Panc1 (cell line): ENCODE results near the gene EGR4. TPM values are rescaled to one million over a fixed set of nuclear protein-coding genes. Genes with fewer than 3 reads are reported as not detected.

Experiments
- ATAC-seq: fragments of 200-7000 bp; cut with Tn5 transposase; 2 replicates; pipeline ENCODE4 v1.9.1; 2020; ENCODE audit warnings: mild to moderate bottlenecking, moderate library complexity
- BruUV-seq: library from RNA; stranded (reverse); fragments of 400-500 nt; replicated peaks from 2 replicates; lab custom pipeline; 2021; lab: Mats Ljungman, UMichigan
- CTCF ChIA-PET: fragments of 300-600 bp; sonication (Branson Sonifier 250); formaldehyde crosslinking; loops from one replicate; lab custom pipeline; 2022; ENCODE audit warnings: antibody characterized with exemption; lab: Charles Lee
- POLR2A ChIA-PET: fragments of 300-600 bp; sonication (Branson Sonifier 250); formaldehyde crosslinking; loops from one replicate; lab custom pipeline; 2022; ENCODE audit warnings: antibody characterized with exemption; lab: Charles Lee
- DNase-seq: peaks from one replicate; pipeline ENCODE4 v3.0.0-alpha.2; 2010; ENCODE audit warnings: low read depth, low spot score
- H3K27ac ChIP-seq: 2 replicates; pipeline ENCODE4 v1.5.1; 2011; ENCODE audit warnings: mild to moderate bottlenecking, low read length, inconsistent platforms
- H3K27me3 ChIP-seq: fragments of 200-500 bp; sonication (Bioruptor generic); 2 replicates; pipeline ENCODE4 v1.6.0; 2014; ENCODE audit warnings: low read length, inconsistent platforms; ENCODE audit not compliant: control insufficient read depth, insufficient read depth
- H3K36me3 ChIP-seq: fragments of 200-500 bp; sonication (Bioruptor generic); 2 replicates; pipeline ENCODE4 v1.5.1; 2014; ENCODE audit warnings: inconsistent platforms, mild to moderate bottlenecking, low read length, moderate library complexity; ENCODE audit not compliant: control insufficient read depth, insufficient read depth
- H3K4me1 ChIP-seq: 2 replicates; pipeline ENCODE4 v1.5.1; 2011; ENCODE audit warnings: inconsistent platforms, mild to moderate bottlenecking, low read length, moderate library complexity; ENCODE audit not compliant: control insufficient read depth, insufficient read depth
- H3K4me3 ChIP-seq, 2 experiments: 2 replicates each; pipeline ENCODE4 v1.5.1; 2011 to 2012; ENCODE audit warnings: low read depth in 2 of 2, low read length in 2 of 2, mild to moderate bottlenecking in 2 of 2, inconsistent platforms in 1 of 2, moderate library complexity in 1 of 2
- H3K9me3 ChIP-seq: fragments of 200-500 bp; sonication (Bioruptor generic); 2 replicates; pipeline ENCODE4 v1.5.1; 2014; ENCODE audit warnings: low read depth, mild to moderate bottlenecking, inconsistent platforms, low read length, moderate library complexity; ENCODE audit not compliant: control insufficient read depth, insufficient read depth
- POLR2AphosphoS5 ChIP-seq: IDR thresholded peaks from 2 replicates; pipeline ENCODE4 v1.6.1; 2012; ENCODE audit warnings: mild to moderate bottlenecking, low read depth, low read length, moderate library complexity
- SIN3A ChIP-seq: IDR thresholded peaks from 2 replicates; pipeline ENCODE4 v1.6.1; 2012; ENCODE audit warnings: low read depth, mild to moderate bottlenecking, low read length, moderate library complexity, borderline replicate concordance; ENCODE audit not compliant: insufficient read depth
- TCF7L2 ChIP-seq: IDR thresholded peaks from 2 replicates; pipeline ENCODE4 v1.6.1; 2011; ENCODE audit warnings: mild to moderate bottlenecking, low read depth, low read length, inconsistent platforms
- in situ Hi-C: cut with HindIII; loops from 2 replicates; pipeline ENCODE4 v1.10.0; 2016; ENCODE audit warnings: low sequenced_read_pairs, low pct_unique_long_range_greater_than_20kb
- intact Hi-C: fragments of 100-400 bp; cut with micrococcal nuclease; formaldehyde crosslinking; loops from one replicate; pipeline ENCODE4 v1.10.0; 2022; ENCODE audit not compliant: unreplicated experiment
- total RNA-seq: library from RNA; stranded (reverse); gene quantifications from one replicate; pipeline ENCODE4 v1.2.1, GENCODE V29; 2021; ENCODE audit not compliant: unreplicated experiment
- TF ChIP-seq, protein P1 (sequence below), 2 experiments: IDR thresholded peaks; 2 replicates each; pipeline ENCODE4 v1.6.1; 2011 to 2012; ENCODE audit warnings: low read depth in 2 of 2, control low read depth in 1 of 2, low read length in 1 of 2, mild to moderate bottlenecking in 1 of 2, moderate library complexity in 1 of 2; ENCODE audit not compliant: insufficient read depth in 1 of 2
- TF ChIP-seq, protein P2 (sequence below): fragments of 450-650 bp; IDR thresholded peaks from 2 replicates; pipeline ENCODE4 v1.5.1; 2017; ENCODE audit warnings: mild to moderate bottlenecking

The EGR4 gene
- total RNA-seq, 1 experiment from 2014 or later, result 0.08 TPM

DNA sequence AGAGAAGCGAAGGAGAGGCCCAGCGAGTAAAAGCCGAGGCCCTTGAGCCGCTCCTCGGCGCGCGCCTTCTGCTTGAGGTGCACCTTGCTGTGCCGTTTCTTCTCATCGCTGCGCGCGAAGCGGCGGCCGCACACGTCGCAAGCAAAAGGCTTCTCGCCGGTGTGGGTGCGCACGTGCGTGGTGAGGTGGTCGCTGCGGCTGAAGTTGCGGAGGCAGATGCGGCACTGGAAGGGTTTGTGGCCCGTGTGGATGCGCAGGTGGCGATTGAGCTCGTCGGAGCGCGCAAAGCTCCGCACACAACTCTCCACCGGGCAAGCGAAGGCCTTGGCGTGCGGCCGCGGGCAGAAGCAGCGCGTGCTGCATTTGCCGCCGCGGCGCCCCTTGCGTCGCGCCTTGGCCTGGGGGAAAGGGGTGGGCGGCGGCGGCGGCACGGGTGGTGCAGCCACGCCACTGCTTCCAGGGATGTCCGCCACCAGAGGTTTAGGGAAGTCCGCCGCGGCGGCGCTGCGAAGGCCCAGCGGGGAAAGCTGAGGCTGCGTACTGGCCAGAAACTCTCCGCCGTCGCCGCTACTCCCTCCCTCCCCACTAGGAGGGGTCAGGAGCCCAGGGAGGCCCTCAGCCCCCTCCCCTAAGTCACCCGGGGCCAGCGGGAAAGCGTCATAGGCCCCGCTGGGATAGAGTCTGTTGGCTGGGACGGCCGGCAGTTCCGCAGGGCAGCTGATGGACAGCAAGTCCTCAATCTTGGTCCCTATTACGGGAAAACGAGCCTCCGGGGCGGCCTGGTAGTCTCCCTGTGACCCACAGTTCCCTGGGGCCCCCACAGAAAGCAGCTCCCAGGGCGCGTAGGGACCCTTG, 1.7 kb downstream of the EGR4 start:
- in situ Hi-C loops (loop anchor here (10.0 kb wide), 1 partner anchor 57 kb away; the partner anchor contains the start of genes CCT7 and PRADC1), intact Hi-C loops (no loop called here)
- no peaks in the 10 kb centered on the region for H3K36me3 ChIP-seq
- H3K9me3 ChIP-seq, result no peaks in the 10 kb centered on the region
- H3K27ac ChIP-seq, result no peak overlapping the region
- BruUV-seq, result no TSS peak
- peaks cover 43% of the 10 kb centered on the region for H3K27me3 ChIP-seq
- CTCF ChIA-PET, result interaction anchor here (0.7 kb wide), 1 partner anchor 446 kb away, joined by 3 read pairs; the partner anchor contains the start of gene TPRKB
- POLR2A ChIA-PET, result interaction anchor here (0.8 kb wide), 1 partner anchor 1701 kb away, joined by 3 read pairs; no protein-coding TSS in a partner anchor
- ATAC-seq (no peak), DNase-seq (no peak)
- no peaks in the 10 kb centered on the region for H3K4me1 ChIP-seq
- no peak overlapping the region for H3K4me3 ChIP-seq
- no peak; the same call in 1 of the 2 replicates for TF ChIP-seq TCF7L2
- TF ChIP-seq POLR2AphosphoS5, result no peak
- TF ChIP-seq, protein P1, sequence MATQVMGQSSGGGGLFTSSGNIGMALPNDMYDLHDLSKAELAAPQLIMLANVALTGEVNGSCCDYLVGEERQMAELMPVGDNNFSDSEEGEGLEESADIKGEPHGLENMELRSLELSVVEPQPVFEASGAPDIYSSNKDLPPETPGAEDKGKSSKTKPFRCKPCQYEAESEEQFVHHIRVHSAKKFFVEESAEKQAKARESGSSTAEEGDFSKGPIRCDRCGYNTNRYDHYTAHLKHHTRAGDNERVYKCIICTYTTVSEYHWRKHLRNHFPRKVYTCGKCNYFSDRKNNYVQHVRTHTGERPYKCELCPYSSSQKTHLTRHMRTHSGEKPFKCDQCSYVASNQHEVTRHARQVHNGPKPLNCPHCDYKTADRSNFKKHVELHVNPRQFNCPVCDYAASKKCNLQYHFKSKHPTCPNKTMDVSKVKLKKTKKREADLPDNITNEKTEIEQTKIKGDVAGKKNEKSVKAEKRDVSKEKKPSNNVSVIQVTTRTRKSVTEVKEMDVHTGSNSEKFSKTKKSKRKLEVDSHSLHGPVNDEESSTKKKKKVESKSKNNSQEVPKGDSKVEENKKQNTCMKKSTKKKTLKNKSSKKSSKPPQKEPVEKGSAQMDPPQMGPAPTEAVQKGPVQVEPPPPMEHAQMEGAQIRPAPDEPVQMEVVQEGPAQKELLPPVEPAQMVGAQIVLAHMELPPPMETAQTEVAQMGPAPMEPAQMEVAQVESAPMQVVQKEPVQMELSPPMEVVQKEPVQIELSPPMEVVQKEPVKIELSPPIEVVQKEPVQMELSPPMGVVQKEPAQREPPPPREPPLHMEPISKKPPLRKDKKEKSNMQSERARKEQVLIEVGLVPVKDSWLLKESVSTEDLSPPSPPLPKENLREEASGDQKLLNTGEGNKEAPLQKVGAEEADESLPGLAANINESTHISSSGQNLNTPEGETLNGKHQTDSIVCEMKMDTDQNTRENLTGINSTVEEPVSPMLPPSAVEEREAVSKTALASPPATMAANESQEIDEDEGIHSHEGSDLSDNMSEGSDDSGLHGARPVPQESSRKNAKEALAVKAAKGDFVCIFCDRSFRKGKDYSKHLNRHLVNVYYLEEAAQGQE (IDR thresholded peaks at IDR 0.05; ENCODE audit: insufficient read depth in 1 of 2, low read depth in 2 of 2, low read length in 1 of 2), result 0 out of 4 replicates have a peak, but pooled peaks of 1 of the 2 experiments have one; percentile 40
- TF ChIP-seq SIN3A, result no peak
- TF ChIP-seq, protein P2, sequence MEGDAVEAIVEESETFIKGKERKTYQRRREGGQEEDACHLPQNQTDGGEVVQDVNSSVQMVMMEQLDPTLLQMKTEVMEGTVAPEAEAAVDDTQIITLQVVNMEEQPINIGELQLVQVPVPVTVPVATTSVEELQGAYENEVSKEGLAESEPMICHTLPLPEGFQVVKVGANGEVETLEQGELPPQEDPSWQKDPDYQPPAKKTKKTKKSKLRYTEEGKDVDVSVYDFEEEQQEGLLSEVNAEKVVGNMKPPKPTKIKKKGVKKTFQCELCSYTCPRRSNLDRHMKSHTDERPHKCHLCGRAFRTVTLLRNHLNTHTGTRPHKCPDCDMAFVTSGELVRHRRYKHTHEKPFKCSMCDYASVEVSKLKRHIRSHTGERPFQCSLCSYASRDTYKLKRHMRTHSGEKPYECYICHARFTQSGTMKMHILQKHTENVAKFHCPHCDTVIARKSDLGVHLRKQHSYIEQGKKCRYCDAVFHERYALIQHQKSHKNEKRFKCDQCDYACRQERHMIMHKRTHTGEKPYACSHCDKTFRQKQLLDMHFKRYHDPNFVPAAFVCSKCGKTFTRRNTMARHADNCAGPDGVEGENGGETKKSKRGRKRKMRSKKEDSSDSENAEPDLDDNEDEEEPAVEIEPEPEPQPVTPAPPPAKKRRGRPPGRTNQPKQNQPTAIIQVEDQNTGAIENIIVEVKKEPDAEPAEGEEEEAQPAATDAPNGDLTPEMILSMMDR, result peak; percentile 32; the same call in 1 of the 2 replicates

DNA sequence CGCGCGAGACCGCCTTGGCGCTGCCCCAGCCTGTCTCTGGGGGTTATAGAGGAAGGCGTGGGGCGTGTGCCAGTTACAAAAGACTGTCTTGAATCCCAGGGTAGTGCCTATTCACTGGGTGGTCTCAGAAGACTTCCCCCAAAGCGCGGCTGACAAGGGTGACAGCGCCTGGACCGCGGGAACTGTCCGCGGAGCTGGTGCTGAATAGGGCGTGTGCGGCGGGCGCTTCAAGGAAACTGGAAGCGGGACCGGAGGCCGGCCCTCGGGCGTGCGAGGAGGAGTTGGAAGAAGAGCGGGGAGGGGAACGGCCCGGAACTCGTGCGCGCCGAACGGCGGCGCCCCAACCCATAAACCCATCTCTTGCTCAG, 2.3 kb downstream of the EGR4 start:
- ChIA-PET POLR2A (no interaction called here), CTCF (interaction anchor here (0.7 to 0.8 kb wide), 2 partner anchors 13 to 446 kb away, joined by 3 read pairs; partner anchors contain the start of gene TPRKB)
- Histone ChIP-seq H3K4me3 (no peak overlapping the region), H3K36me3 (no peaks in the 10 kb centered on the region), H3K27me3 (peaks cover 37% of the 10 kb centered on the region), H3K27ac (no peak overlapping the region), H3K4me1 (no peaks in the 10 kb centered on the region), H3K9me3 (no peaks in the 10 kb centered on the region)
- no peak for ATAC-seq
- TF ChIP-seq, protein P2, result no peak
- TF ChIP-seq, protein P1 (IDR thresholded peaks at IDR 0.05; ENCODE audit: insufficient read depth in 1 of 2, low read depth in 2 of 2, low read length in 1 of 2), result peak; percentile 95
- no TSS peak for BruUV-seq
- in situ Hi-C loops (loop anchor here (10.0 kb wide), 1 partner anchor 56 kb away; the partner anchor contains the start of genes CCT7 and PRADC1), intact Hi-C loops (no loop called here)
- DNase-seq, result no peak
